ENCODE data around the gene S100A10.
A peak's percentile ranks its signal among the peaks of the same experiment; 100 is the strongest.

The S100A10 gene

GRCh38 chr1:151997284-151997570 lies 3.6 kb upstream of the S100A10 start:
- no peak for DNase-seq (ENCODE audit: low read depth in 1 of 2, low spot score in 1 of 2)
- Histone ChIP-seq H3K27me3 (ENCODE audit: insufficient read depth, poor library complexity, severe bottlenecking) (peaks cover 3% of the 10 kb centered on the region), H3K27ac (replicated peaks) (no peak overlapping the region), H3K4me3 (replicated peaks; ENCODE audit: insufficient read depth, low read length) (no peak overlapping the region)
- TF ChIP-seq CTCF (IDR thresholded peaks at IDR 0.05; ENCODE audit: insufficient read depth, low read length) (no peak), SPI1 (IDR thresholded peaks at IDR 0.05; ENCODE audit: borderline replicate concordance, low read depth) (no peak), GABPA (IDR thresholded peaks at IDR 0.05; ENCODE audit: low read depth) (no peak), POLR2AphosphoS5 (IDR thresholded peaks at IDR 0.05; ENCODE audit: low read depth) (no peak)
- TF ChIP-seq, protein P1, sequence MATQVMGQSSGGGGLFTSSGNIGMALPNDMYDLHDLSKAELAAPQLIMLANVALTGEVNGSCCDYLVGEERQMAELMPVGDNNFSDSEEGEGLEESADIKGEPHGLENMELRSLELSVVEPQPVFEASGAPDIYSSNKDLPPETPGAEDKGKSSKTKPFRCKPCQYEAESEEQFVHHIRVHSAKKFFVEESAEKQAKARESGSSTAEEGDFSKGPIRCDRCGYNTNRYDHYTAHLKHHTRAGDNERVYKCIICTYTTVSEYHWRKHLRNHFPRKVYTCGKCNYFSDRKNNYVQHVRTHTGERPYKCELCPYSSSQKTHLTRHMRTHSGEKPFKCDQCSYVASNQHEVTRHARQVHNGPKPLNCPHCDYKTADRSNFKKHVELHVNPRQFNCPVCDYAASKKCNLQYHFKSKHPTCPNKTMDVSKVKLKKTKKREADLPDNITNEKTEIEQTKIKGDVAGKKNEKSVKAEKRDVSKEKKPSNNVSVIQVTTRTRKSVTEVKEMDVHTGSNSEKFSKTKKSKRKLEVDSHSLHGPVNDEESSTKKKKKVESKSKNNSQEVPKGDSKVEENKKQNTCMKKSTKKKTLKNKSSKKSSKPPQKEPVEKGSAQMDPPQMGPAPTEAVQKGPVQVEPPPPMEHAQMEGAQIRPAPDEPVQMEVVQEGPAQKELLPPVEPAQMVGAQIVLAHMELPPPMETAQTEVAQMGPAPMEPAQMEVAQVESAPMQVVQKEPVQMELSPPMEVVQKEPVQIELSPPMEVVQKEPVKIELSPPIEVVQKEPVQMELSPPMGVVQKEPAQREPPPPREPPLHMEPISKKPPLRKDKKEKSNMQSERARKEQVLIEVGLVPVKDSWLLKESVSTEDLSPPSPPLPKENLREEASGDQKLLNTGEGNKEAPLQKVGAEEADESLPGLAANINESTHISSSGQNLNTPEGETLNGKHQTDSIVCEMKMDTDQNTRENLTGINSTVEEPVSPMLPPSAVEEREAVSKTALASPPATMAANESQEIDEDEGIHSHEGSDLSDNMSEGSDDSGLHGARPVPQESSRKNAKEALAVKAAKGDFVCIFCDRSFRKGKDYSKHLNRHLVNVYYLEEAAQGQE (IDR thresholded peaks at IDR 0.05; ENCODE audit: insufficient replicate concordance, low read depth): no peak

- Histone ChIP-seq H3K4me3 (replicated peaks; ENCODE audit: insufficient read depth, low read length) (no peak overlapping the region), H3K27me3 (ENCODE audit: insufficient read depth, poor library complexity, severe bottlenecking) (peaks cover 3% of the 10 kb centered on the region), H3K27ac (replicated peaks) (no peak overlapping the region)
- no peak for DNase-seq (ENCODE audit: low read depth in 1 of 2, low spot score in 1 of 2)
- TF ChIP-seq CTCF (IDR thresholded peaks at IDR 0.05; ENCODE audit: insufficient read depth, low read length) (no peak), GABPA (IDR thresholded peaks at IDR 0.05; ENCODE audit: low read depth) (no peak), SPI1 (IDR thresholded peaks at IDR 0.05; ENCODE audit: borderline replicate concordance, low read depth) (no peak), POLR2AphosphoS5 (IDR thresholded peaks at IDR 0.05; ENCODE audit: low read depth) (no peak)
- TF ChIP-seq, protein P1 (IDR thresholded peaks at IDR 0.05; ENCODE audit: insufficient replicate concordance, low read depth): no peak
Observed at GRCh38 chr1:151995774-151996173, 2.1 kb upstream of the S100A10 start.

GRCh38 chr1:151994956-151995355 lies 1.3 kb upstream of the S100A10 start:
- no peak for DNase-seq (ENCODE audit: low read depth in 1 of 2, low spot score in 1 of 2)
- Histone ChIP-seq H3K27me3 (ENCODE audit: insufficient read depth, poor library complexity, severe bottlenecking) (peaks cover 3% of the 10 kb centered on the region), H3K4me3 (replicated peaks; ENCODE audit: insufficient read depth, low read length) (no peak overlapping the region), H3K27ac (replicated peaks) (no peak overlapping the region)
- TF ChIP-seq, protein P1 (IDR thresholded peaks at IDR 0.05; ENCODE audit: insufficient replicate concordance, low read depth): peak; percentile 60
- TF ChIP-seq CTCF (IDR thresholded peaks at IDR 0.05; ENCODE audit: insufficient read depth, low read length): no peak
